Stimulated activated CD4-positive, alpha-beta T cell treated with anti-CD3 and anti-CD28 coated beads, Interleukin-15, amount 100 ng/mL, for 24 hours (primary cell): ENCODE measurements around the gene JPT2.

ENCODE experiments used
- DNase-seq: peaks from one replicate; pipeline ENCODE4 v3.0.0-alpha.2; 2020

JPT2 gene

DNA sequence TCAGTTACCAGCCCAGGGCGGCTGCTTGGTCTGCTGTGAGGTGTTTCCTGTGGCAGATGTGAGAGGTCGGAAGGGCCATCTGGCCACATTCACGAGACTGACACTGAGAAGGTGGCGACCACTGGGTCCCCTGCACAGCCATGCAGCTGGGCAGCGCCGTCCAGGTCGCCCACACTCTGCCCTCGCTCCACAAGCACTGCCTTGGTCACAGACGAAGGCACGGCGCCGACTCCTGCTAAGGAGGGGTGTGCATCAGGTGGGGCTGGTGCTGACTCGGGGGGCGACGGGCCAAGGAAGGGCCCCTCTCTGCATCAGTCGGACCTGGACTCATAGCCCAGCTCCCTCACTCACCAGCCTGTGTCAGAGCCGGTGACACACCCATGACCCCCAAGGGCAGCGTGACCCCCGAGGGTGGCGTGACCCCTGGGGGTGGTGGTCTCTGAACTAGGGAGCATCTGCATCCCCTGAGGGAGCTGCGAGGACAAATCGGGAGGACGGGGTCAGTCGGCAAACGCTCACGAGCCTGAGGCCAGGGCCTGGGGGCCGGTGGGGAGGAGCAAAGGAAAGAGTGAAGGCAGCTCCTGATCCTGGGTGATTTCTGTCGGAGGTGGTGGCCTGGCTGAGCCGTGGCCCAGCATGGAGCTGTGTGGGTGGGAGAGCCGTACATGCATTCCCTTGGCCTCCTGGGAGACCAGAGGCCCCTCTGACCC lies 62.9 kb downstream of the JPT2 start:
- DNase-seq: no peak

DNA sequence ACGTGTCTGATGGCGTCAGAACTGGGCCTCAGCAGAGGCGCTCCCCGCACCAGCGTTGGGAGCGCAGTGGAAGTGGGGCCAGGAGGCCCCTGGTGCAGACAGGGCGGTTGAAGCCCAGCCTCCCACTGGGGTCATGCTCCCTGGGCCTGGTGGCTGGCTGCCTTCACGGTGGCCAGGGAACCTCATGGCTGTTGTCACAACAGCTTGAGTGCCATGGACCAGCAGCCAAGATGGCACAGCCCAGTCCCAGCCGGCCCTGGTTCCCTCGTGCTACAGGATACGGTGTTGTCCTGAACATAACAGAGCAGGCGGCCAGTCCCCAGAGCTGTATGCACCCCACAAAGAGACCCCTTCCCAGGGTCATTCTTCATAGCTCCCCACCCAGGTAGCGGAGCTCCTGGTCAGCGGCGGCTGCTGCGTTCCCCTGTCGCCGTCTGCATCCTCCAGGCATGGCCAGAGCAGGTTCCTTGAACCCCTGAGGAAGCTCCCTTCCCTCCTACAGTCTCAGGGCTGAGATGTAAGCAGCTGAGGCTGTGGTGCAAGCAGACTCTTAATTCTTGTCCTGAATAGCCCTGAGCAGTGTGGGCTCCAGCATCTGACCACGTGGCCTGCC lies 63.6 kb downstream of the JPT2 start:
- DNase-seq: no peak

GRCh38 chr16:1743376-1744337 lies 65.6 kb downstream of the JPT2 start:
- no peak for DNase-seq

DNA sequence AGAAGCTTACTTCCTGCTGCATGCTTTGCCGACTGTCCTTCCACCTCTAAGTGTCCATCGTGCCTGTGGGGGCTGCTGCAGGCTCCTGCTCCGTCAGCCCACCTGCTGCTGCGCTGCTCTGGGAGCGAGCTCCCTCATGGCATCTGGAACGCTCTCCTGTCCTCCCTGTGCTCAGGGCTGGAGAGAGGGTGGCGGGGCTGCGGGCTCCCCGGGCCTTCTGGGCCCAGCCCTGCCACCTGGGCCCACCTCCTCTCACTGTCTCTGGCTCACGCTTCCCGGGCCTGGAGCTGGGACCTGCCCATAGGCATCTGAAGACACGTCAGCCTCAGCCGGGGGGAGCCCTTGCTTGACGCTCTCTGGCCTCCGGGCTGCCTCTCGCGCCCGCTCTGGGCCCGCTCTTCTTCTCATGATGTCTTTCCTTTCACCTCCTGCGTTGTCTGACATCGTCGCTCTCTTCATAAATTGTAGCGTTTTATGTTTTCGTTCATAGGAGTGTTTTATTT lies 66.3 kb downstream of the JPT2 start:
- no peak for DNase-seq

GRCh38 chr16:1745181-1745899 lies 67.3 kb downstream of the JPT2 start:
- no peak for DNase-seq

- DNase-seq: no peak
Measured at GRCh38 chr16:1745900-1746692, 68.0 kb downstream of the JPT2 start.

DNA sequence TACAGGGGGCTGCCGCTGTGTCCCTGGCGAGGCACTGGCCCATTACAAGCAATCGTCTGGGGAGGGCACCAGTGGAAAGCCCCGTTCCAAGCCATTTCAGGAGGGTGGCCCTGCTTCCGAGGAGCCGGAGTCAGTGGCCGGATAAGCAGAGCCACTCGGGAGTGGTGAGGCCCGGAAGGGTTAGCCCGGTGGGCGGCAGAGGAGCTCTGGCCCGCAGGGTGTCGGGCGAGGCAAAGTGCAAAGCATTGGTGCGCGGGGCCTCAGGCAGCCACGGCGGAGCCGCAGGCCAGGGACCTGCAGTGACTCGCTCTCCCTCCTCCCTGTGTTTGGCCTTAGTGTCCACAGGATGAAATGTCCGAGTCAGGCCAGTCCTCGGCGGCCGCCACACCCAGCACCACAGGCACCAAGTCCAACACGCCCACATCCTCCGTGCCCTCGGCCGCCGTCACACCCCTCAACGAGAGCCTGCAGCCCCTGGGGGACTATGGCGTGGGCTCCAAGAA lies 68.7 kb downstream of the JPT2 start:
- no peak for DNase-seq

DNA sequence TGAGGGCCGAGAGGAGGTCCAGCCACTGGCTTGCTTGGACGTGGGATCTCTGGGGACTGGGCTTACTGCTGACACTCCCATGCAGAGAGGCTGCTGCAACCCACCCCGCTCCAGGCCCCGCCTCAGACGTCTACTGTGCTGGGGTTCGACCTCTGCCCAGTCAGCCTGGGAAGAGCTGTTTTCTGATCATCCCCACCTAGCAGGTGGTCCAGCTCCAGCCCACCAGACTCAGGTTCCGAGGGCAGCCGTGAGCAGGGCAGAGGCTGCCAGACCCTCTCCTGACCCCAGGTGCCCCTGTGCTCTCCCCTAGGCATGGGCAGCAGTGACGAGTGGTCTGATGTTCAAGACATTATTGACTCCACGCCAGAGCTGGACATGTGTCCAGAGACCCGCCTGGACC lies 69.9 kb downstream of the JPT2 start:
- DNase-seq: no peak

- DNase-seq: no peak
Measured at GRCh38 chr16:1749152-1750117, 71.4 kb downstream of the JPT2 start.
